Smooth muscle cell (in vitro differentiated cells): ENCODE measurements around the gene VASH2. TPM values are rescaled to one million over a fixed set of nuclear protein-coding genes. Genes with fewer than 3 reads are reported as not detected.

ENCODE experiments used
- DNase-seq: peaks from one replicate; lab custom pipeline; 2025; ENCODE audit not compliant: unreplicated experiment; lab: John Stamatoyannopoulos, UW
- H2AFZ ChIP-seq: fragments of 200-600 bp; sonication (generic); 2 replicates; pipeline ENCODE4 v1.6.0; 2016; ENCODE audit warnings: antibody characterized with exemption, low read depth, mild to moderate bottlenecking
- H3F3A ChIP-seq: fragments of 200-600 bp; sonication (generic); 2 replicates; pipeline ENCODE4 v1.6.0; 2017; ENCODE audit warnings: antibody characterized with exemption, low read depth
- H3K27ac ChIP-seq: fragments of 200-600 bp; sonication (generic); 2 replicates; pipeline ENCODE4 v1.5.1; 2016; ENCODE audit warnings: low read depth, mild to moderate bottlenecking
- H3K27me3 ChIP-seq: fragments of 200-600 bp; sonication (generic); 2 replicates; pipeline ENCODE4 v1.6.1; 2016; ENCODE audit warnings: low read depth, mild to moderate bottlenecking
- H3K36me3 ChIP-seq: fragments of 200-600 bp; sonication (generic); 2 replicates; pipeline ENCODE4 v1.5.1; 2016; ENCODE audit warnings: low read depth
- H3K4me1 ChIP-seq: fragments of 200-600 bp; sonication (generic); 2 replicates; pipeline ENCODE4 v1.5.1; 2016; ENCODE audit warnings: low read depth
- H3K4me2 ChIP-seq: fragments of 200-600 bp; sonication (generic); 2 replicates; pipeline ENCODE4 v1.6.0; 2016; ENCODE audit warnings: mild to moderate bottlenecking
- H3K4me3 ChIP-seq: fragments of 200-600 bp; sonication (generic); 2 replicates; pipeline ENCODE4 v1.5.1; 2016; ENCODE audit warnings: mild to moderate bottlenecking
- H3K79me2 ChIP-seq: fragments of 200-600 bp; sonication (generic); 2 replicates; pipeline ENCODE4 v1.6.0; 2016; ENCODE audit warnings: low read depth, mild to moderate bottlenecking
- H3K9ac ChIP-seq: fragments of 200-600 bp; sonication (generic); 2 replicates; pipeline ENCODE4 v1.6.0; 2016; ENCODE audit warnings: low read depth
- H3K9me3 ChIP-seq: fragments of 200-600 bp; sonication (generic); replicated peaks from 2 replicates; pipeline ENCODE4 v1.5.1; 2016; ENCODE audit warnings: low read depth
- H4K20me1 ChIP-seq: fragments of 200-600 bp; sonication (generic); 2 replicates; pipeline ENCODE4 v1.6.0; 2016; ENCODE audit warnings: low read depth
- CTCF ChIP-seq: fragments of 200-600 bp; sonication (generic); IDR thresholded peaks from 2 replicates; pipeline ENCODE4 v1.5.1; 2017; ENCODE audit warnings: borderline replicate concordance, mild to moderate bottlenecking, antibody characterized with exemption; ENCODE audit not compliant: insufficient read depth, poor library complexity, severe bottlenecking
- WGBS: methylation state at CpG from one replicate; pipeline ENCODE4 v1.1.7; 2016; ENCODE audit warnings: low lambda C conversion rate; 5-methylcytosine and 5-hydroxymethylcytosine counted together
- polyA plus RNA-seq: library from polyadenylated mRNA; unstranded; fragments of >200 nt; fragmentation: Nextera tagmentation; extraction: Ambion mirVana; gene quantifications from 2 replicates; pipeline ENCODE4 v1.2.1, GENCODE V29; 2016
- total RNA-seq: library from RNA; depleted of rRNA; stranded (reverse); fragments of >200 nt; gene quantifications from 2 replicates; pipeline ENCODE4 v1.2.3, GENCODE V29; 2014

VASH2 gene
- total and polyA plus RNA-seq, 2 experiments from 2014 or later: 6.9 to 16.0 TPM

DNA sequence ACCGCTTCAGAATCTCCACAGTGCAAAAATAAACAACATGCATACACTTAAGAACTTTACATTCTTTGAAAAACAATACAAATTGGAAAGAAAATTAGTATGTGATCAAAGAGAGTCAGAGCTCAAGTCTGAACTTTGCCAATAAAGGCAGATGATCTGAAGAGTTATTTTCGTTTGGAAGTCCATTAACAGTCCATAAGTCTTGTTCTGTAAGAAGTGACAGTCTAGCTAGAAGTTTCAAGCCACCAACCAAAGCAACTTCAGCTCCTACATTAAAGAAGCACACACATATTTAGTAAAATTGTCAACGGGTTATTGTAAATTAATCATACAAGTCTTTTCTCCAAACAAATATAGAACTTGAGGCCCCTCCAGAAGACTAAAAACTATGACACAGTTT, 44.6 kb downstream of the VASH2 start:
- no peak for TF ChIP-seq CTCF
- 89% methylated on average over 3 of the region's 3 CpGs for WGBS
- Histone ChIP-seq H3K79me2 (peaks cover 4% of the 10 kb centered on the region), H3K9me3 (no peaks in the 10 kb centered on the region), H3K4me2 (no peak overlapping the region), H3K27me3 (no peaks in the 10 kb centered on the region), H2AFZ (no peak overlapping the region), H3F3A (no peaks in the 10 kb centered on the region), H3K4me1 (no peaks in the 10 kb centered on the region), H4K20me1 (no peaks in the 10 kb centered on the region), H3K4me3 (no peak overlapping the region), H3K27ac (no peak overlapping the region), H3K36me3 (peaks cover 2% of the 10 kb centered on the region), H3K9ac (no peak overlapping the region)
- no peak for DNase-seq

- H3K36me3 ChIP-seq: peaks cover 5% of the 10 kb centered on the region
- 91% methylated on average over 3 of the region's 3 CpGs for WGBS
Observed at GRCh38 chr1:213003256-213003655, 52.9 kb downstream of the VASH2 start.

GRCh38 chr1:213008564-213008963, 58.2 kb downstream of the VASH2 start:
- no peaks in the 10 kb centered on the region for H3K27me3 ChIP-seq
- no peak for TF ChIP-seq CTCF
- peaks cover 40% of the 10 kb centered on the region for H3K79me2 ChIP-seq
- no peak overlapping the region for H3K4me2 ChIP-seq
- H3K4me3 ChIP-seq: no peak overlapping the region
- H4K20me1 ChIP-seq: no peaks in the 10 kb centered on the region
- WGBS: 92% methylated on average over 2 of the region's 2 CpGs
- H3K9ac ChIP-seq: no peak overlapping the region
- peaks cover 5% of the 10 kb centered on the region for H3K36me3 ChIP-seq
- H3K9me3 ChIP-seq: no peaks in the 10 kb centered on the region
- no peak for DNase-seq
- H3K27ac ChIP-seq: no peak overlapping the region
- H2AFZ ChIP-seq: no peak overlapping the region
- H3K4me1 ChIP-seq: no peaks in the 10 kb centered on the region
- peaks cover under 1% of the 10 kb centered on the region for H3F3A ChIP-seq

More at GRCh38 chr1:213003256-213003655, 52.9 kb downstream of the VASH2 start:
- H3K4me2 ChIP-seq: peak overlapping the region; percentile 53
- peak overlapping the region; percentile 47 for H3K27ac ChIP-seq
- no peak overlapping the region for H3K4me3 ChIP-seq
- peaks cover 6% of the 10 kb centered on the region for H3F3A ChIP-seq
- H3K9ac ChIP-seq: no peak overlapping the region
- DNase-seq: no peak
- no peaks in the 10 kb centered on the region for H3K79me2 ChIP-seq
- H3K9me3 ChIP-seq: no peaks in the 10 kb centered on the region
- no peaks in the 10 kb centered on the region for H4K20me1 ChIP-seq
- H3K27me3 ChIP-seq: no peaks in the 10 kb centered on the region
- H3K4me1 ChIP-seq: no peaks in the 10 kb centered on the region
- no peak for TF ChIP-seq CTCF
- no peak overlapping the region for H2AFZ ChIP-seq

GRCh38 chr1:213014642-213015041, 64.3 kb downstream of the VASH2 start:
- WGBS: 27% methylated on average over 7 of the region's 7 CpGs
- H3K9ac ChIP-seq: peak overlapping the region; percentile 36
- H3F3A ChIP-seq: no peaks in the 10 kb centered on the region
- no peaks in the 10 kb centered on the region for H3K36me3 ChIP-seq
- no peak for DNase-seq
- H3K27me3 ChIP-seq: no peaks in the 10 kb centered on the region
- peak overlapping the region; percentile 75 for H2AFZ ChIP-seq
- H4K20me1 ChIP-seq: no peaks in the 10 kb centered on the region
- H3K4me3 ChIP-seq: peak overlapping the region; percentile 67
- H3K4me2 ChIP-seq: peak overlapping the region; percentile 89
- H3K27ac ChIP-seq: peak overlapping the region; percentile 67
- no peak for TF ChIP-seq CTCF
- H3K79me2 ChIP-seq: peaks cover 44% of the 10 kb centered on the region
- no peaks in the 10 kb centered on the region for H3K9me3 ChIP-seq
- H3K4me1 ChIP-seq: peaks cover 10% of the 10 kb centered on the region
